Neural progenitor cell (in vitro differentiated cells): ENCODE data around the gene DOCK7. TPM values are rescaled to one million over a fixed set of nuclear protein-coding genes. Genes with fewer than 3 reads are reported as not detected.

Experiments used
- DNase-seq: peaks from one replicate; pipeline ENCODE4 v3.0.0-alpha.2; 2016; ENCODE audit warnings: low spot score
- H2AFZ ChIP-seq: fragments of 200-600 bp; sonication (generic); replicated peaks from 2 replicates; pipeline ENCODE4 v1.6.1; 2016; ENCODE audit warnings: antibody characterized with exemption
- H3F3A ChIP-seq: fragments of 200-600 bp; sonication (generic); 2 replicates; pipeline ENCODE4 v1.6.1; 2016; ENCODE audit warnings: antibody characterized with exemption, low read depth
- H3K27ac ChIP-seq: fragments of 200-600 bp; sonication (generic); 2 replicates; pipeline ENCODE4 v1.5.1; 2016; ENCODE audit warnings: mild to moderate bottlenecking
- H3K27me3 ChIP-seq: fragments of 200-600 bp; sonication (generic); 2 replicates; pipeline ENCODE4 v1.6.1; 2016; ENCODE audit warnings: mild to moderate bottlenecking, moderate library complexity
- H3K36me3 ChIP-seq: fragments of 200-600 bp; sonication (generic); 2 replicates; pipeline ENCODE4 v1.5.1; 2016
- H3K4me1 ChIP-seq: fragments of 200-600 bp; sonication (generic); 2 replicates; pipeline ENCODE4 v1.6.1; 2016; ENCODE audit warnings: mixed run types
- H3K4me2 ChIP-seq: fragments of 200-600 bp; sonication (generic); 2 replicates; pipeline ENCODE4 v1.6.1; 2016
- H3K4me3 ChIP-seq: fragments of 200-600 bp; sonication (generic); 2 replicates; pipeline ENCODE4 v1.5.1; 2016
- H3K79me2 ChIP-seq: fragments of 200-600 bp; sonication (generic); 2 replicates; pipeline ENCODE4 v1.6.1; 2016; ENCODE audit warnings: low read depth
- H3K9ac ChIP-seq: fragments of 200-600 bp; sonication (generic); 2 replicates; pipeline ENCODE4 v1.6.1; 2016
- H3K9me3 ChIP-seq: fragments of 200-600 bp; sonication (generic); 2 replicates; pipeline ENCODE4 v1.5.1; 2016; ENCODE audit warnings: low read depth
- H4K20me1 ChIP-seq: fragments of 200-600 bp; sonication (generic); 2 replicates; pipeline ENCODE4 v1.6.1; 2016; ENCODE audit warnings: low read depth
- H3K27ac Mint-ChIP-seq: 3 replicates; pipeline ENCODE4 v1.8.0; 2021; ENCODE audit warnings: mixed read lengths
- H3K27me3 Mint-ChIP-seq: 2 replicates; pipeline ENCODE4 v1.8.0; 2022; ENCODE audit warnings: low read depth, mild to moderate bottlenecking, inconsistent platforms, moderate library complexity, mixed read lengths; ENCODE audit not compliant: insufficient read depth
- H3K36me3 Mint-ChIP-seq: 3 replicates; pipeline ENCODE4 v1.8.0; 2021; ENCODE audit warnings: mixed read lengths
- H3K4me1 Mint-ChIP-seq: 3 replicates; pipeline ENCODE4 v1.8.0; 2021; ENCODE audit warnings: mixed read lengths
- H3K4me3 Mint-ChIP-seq: 3 replicates; pipeline ENCODE4 v1.8.0; 2021; ENCODE audit warnings: mild to moderate bottlenecking, moderate library complexity, mixed read lengths
- H3K9me3 Mint-ChIP-seq: 3 replicates; pipeline ENCODE4 v1.8.0; 2020; ENCODE audit warnings: mixed read lengths
- EZH2 ChIP-seq: fragments of 200-600 bp; sonication (generic); IDR thresholded peaks from 2 replicates; pipeline ENCODE4 v1.6.1; 2017; ENCODE audit warnings: antibody characterized with exemption, mild to moderate bottlenecking, moderate library complexity
- EZH2phosphoT487 ChIP-seq: fragments of 200-600 bp; sonication (generic); IDR thresholded peaks from 2 replicates; pipeline ENCODE4 v1.6.1; 2017; ENCODE audit warnings: antibody characterized with exemption
- total RNA-seq: library from RNA; depleted of rRNA; stranded (reverse); fragments of >200 nt; gene quantifications from 2 replicates; pipeline ENCODE4 v1.2.3, GENCODE V29; 2015; ENCODE audit warnings: low replicate concordance
- TF ChIP-seq, protein P1 (sequence below): fragments of 200-600 bp; sonication (generic); IDR thresholded peaks from 2 replicates; pipeline ENCODE4 v1.5.1; 2017; ENCODE audit warnings: antibody characterized with exemption, mild to moderate bottlenecking

The DOCK7 gene
- total RNA-seq, 1 donor from 2014 or later, result 92.7 TPM

DNA sequence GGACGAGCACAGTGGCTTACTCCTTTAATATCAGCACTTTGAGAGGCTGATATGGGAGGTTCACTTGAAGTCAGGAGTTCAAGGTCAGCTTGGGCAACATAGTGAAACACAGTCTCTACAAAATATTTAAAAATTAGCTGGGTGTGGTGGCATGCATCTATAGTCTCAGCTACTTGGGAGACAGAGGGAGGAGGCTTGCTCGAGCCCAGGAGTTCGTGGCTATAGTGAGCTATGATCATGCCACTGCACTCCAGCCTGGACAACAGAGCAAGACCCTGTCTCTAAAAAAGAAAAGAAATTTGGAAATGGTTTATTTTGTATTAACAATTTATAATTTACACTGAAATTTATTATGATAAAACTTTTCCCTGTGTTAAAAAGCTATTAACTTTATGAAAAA lies 92.5 kb downstream of the DOCK7 start:
- Histone ChIP-seq H4K20me1 (no peaks in the 10 kb centered on the region), H3K79me2 (no peaks in the 10 kb centered on the region), H3K4me2 (no peak overlapping the region), H3K4me3 (no peak overlapping the region), H3K9me3 (no peaks in the 10 kb centered on the region), H3K36me3 (no peaks in the 10 kb centered on the region), H3K9ac (no peak overlapping the region), H3K27ac (no peak overlapping the region), H3K4me1 (no peaks in the 10 kb centered on the region), H3K27me3 (no peaks in the 10 kb centered on the region), H2AFZ (no peak overlapping the region), H3F3A (no peaks in the 10 kb centered on the region)
- Mint-ChIP-seq H3K4me1 (no peaks in the 10 kb centered on the region), H3K4me3 (no peak overlapping the region), H3K27ac (no peak overlapping the region), H3K9me3 (no peaks in the 10 kb centered on the region), H3K36me3 (peaks cover 4% of the 10 kb centered on the region), H3K27me3 (no peaks in the 10 kb centered on the region)
- TF ChIP-seq EZH2phosphoT487, result no peak
- no peak for TF ChIP-seq EZH2
- DNase-seq, result no peak

DNA sequence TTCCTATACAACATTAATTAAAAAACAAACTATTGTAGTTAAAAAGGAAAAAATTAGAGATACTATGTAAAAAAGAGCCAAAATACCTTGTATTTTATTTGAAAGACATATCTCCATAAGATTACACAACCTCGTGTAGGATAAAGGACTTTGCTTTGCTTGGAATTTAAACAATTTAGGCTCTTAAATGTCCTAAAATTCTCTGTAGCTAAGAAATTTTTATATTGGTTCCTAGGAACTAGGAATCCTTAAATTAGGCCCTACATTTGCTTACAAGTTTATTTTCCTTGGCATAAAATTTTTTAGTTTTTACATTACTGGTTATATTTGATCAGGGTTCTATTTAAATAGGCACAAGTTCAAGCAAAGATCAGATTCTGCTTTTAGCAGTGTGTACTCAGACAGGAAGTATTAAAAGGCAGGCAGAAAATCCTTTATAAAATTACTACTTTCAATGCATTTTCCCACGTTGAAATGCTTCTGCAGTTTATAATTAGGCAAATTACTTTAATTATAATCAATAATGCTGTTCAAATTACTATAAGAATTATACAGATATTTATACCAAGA lies 94.3 kb downstream of the DOCK7 start:
- Mint-ChIP-seq H3K27me3 (no peaks in the 10 kb centered on the region), H3K4me1 (no peaks in the 10 kb centered on the region), H3K36me3 (peaks cover 6% of the 10 kb centered on the region), H3K27ac (no peak overlapping the region), H3K9me3 (no peaks in the 10 kb centered on the region), H3K4me3 (no peak overlapping the region)
- Histone ChIP-seq H3K27me3 (no peaks in the 10 kb centered on the region), H3K27ac (no peak overlapping the region), H3K79me2 (no peaks in the 10 kb centered on the region), H3K4me3 (no peak overlapping the region), H4K20me1 (no peaks in the 10 kb centered on the region), H2AFZ (no peak overlapping the region), H3K9ac (no peak overlapping the region), H3K9me3 (no peaks in the 10 kb centered on the region), H3K36me3 (no peaks in the 10 kb centered on the region), H3K4me1 (no peaks in the 10 kb centered on the region), H3K4me2 (no peak overlapping the region), H3F3A (no peaks in the 10 kb centered on the region)
- no peak for DNase-seq
- TF ChIP-seq, protein P1, sequence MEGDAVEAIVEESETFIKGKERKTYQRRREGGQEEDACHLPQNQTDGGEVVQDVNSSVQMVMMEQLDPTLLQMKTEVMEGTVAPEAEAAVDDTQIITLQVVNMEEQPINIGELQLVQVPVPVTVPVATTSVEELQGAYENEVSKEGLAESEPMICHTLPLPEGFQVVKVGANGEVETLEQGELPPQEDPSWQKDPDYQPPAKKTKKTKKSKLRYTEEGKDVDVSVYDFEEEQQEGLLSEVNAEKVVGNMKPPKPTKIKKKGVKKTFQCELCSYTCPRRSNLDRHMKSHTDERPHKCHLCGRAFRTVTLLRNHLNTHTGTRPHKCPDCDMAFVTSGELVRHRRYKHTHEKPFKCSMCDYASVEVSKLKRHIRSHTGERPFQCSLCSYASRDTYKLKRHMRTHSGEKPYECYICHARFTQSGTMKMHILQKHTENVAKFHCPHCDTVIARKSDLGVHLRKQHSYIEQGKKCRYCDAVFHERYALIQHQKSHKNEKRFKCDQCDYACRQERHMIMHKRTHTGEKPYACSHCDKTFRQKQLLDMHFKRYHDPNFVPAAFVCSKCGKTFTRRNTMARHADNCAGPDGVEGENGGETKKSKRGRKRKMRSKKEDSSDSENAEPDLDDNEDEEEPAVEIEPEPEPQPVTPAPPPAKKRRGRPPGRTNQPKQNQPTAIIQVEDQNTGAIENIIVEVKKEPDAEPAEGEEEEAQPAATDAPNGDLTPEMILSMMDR, result no peak
- TF ChIP-seq EZH2phosphoT487, result no peak
- TF ChIP-seq EZH2, result no peak

DNA sequence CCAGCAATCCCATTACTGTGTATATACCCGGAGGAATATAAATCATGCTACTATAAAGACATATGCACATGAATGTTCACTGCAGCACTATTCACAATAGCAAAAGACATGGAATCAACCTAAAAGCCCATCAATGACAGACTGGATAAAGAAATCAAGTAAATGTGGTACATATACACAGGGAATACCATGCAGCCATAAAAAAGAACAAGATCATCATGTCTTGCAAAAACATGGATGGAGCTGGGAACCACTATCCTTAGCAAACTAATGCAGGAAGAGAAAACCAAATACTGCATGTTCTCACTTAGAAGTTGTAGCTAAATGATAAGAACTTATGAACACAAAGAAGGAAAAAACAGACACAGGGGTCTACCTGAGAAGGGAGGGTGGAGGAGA lies 97.2 kb downstream of the DOCK7 start:
- Mint-ChIP-seq H3K4me1 (no peaks in the 10 kb centered on the region), H3K9me3 (no peaks in the 10 kb centered on the region), H3K4me3 (no peak overlapping the region), H3K27me3 (no peaks in the 10 kb centered on the region), H3K36me3 (peaks cover 6% of the 10 kb centered on the region), H3K27ac (no peak overlapping the region)
- no peak overlapping the region for H2AFZ ChIP-seq
- no peaks in the 10 kb centered on the region for H3K27me3 ChIP-seq
- DNase-seq, result no peak
- no peak overlapping the region for H3K9ac ChIP-seq
- H3F3A ChIP-seq, result no peaks in the 10 kb centered on the region
- no peaks in the 10 kb centered on the region for H3K36me3 ChIP-seq
- H3K4me2 ChIP-seq, result no peak overlapping the region
- no peak overlapping the region for H3K4me3 ChIP-seq
- H3K4me1 ChIP-seq, result no peaks in the 10 kb centered on the region
- no peaks in the 10 kb centered on the region for H3K79me2 ChIP-seq
- H4K20me1 ChIP-seq, result peaks cover under 1% of the 10 kb centered on the region
- no peak for TF ChIP-seq EZH2phosphoT487
- no peak for TF ChIP-seq EZH2
- TF ChIP-seq, protein P1, result no peak
- H3K27ac ChIP-seq, result no peak overlapping the region
- H3K9me3 ChIP-seq, result no peaks in the 10 kb centered on the region

DNA sequence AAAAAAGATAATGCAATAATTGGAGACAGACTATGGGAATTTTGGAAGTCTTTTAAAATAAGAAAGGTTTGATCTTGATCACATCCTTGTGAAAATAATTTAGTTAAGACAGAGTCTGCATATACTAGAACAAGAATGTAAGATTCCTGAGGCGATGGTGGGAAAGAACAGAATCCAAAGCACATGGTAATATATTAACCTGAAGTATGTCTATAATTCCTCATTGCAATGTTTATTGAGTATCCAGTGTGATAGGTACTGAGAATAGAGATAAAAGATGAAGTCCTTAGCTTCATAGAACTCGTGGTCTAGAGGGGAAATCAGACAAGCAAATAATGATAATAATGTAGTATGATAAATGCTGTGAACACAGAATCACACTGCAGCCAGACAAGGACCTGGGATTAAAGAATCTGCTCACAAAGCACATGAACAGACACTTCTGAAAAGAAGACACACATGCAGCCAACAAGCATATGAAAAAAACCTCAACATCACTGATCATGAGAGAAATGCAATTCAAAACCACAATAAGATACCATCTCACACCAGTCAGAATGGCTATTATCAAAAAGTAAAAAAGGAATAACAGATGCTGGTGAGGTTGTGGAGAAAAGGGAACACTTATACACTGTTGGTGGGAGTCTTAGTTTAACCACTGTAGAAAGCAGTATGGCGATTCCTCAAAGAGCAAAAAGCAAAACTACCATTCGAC lies 97.8 kb downstream of the DOCK7 start:
- Histone ChIP-seq H2AFZ (no peak overlapping the region), H3K9ac (no peak overlapping the region), H3K79me2 (no peaks in the 10 kb centered on the region), H4K20me1 (peaks cover 5% of the 10 kb centered on the region), H3K27me3 (no peaks in the 10 kb centered on the region), H3K4me2 (no peak overlapping the region), H3K4me1 (no peaks in the 10 kb centered on the region), H3K27ac (no peak overlapping the region), H3K4me3 (no peak overlapping the region), H3F3A (peaks cover 4% of the 10 kb centered on the region), H3K36me3 (no peaks in the 10 kb centered on the region), H3K9me3 (no peaks in the 10 kb centered on the region)
- Mint-ChIP-seq H3K36me3 (peaks cover 12% of the 10 kb centered on the region), H3K9me3 (no peaks in the 10 kb centered on the region), H3K4me1 (no peaks in the 10 kb centered on the region), H3K27ac (no peak overlapping the region), H3K27me3 (no peaks in the 10 kb centered on the region), H3K4me3 (no peak overlapping the region)
- TF ChIP-seq EZH2 (no peak), EZH2phosphoT487 (no peak)
- TF ChIP-seq, protein P1, result no peak
- no peak for DNase-seq
